ENCODE results near the gene GIGYF1.
"Not testable (repeated sequence)": the region's sequence is repeated elsewhere in the genome, so short reads cannot be mapped to it uniquely, and the experiment has no call there.

The GIGYF1 gene

GRCh38 chr7:100671353-100672327 lies 22.4 kb downstream of the GIGYF1 start:
- DNase-seq = no peak

GRCh38 chr7:100670074-100670473 lies 24.0 kb downstream of the GIGYF1 start:
- DNase-seq = no peak

- not testable (repeated sequence) for DNase-seq
These were observed 24.9 kb downstream of the GIGYF1 start for GRCh38 chr7:100669106-100669505.

- no peak for DNase-seq
These were observed 26.0 kb downstream of the GIGYF1 start for GRCh38 chr7:100668069-100668449.

- DNase-seq = no peak
These were observed 26.6 kb downstream of the GIGYF1 start for GRCh38 chr7:100667331-100668068.

- no peak for DNase-seq
These were observed 28.8 kb downstream of the GIGYF1 start for GRCh38 chr7:100665168-100665726.

GRCh38 chr7:100662194-100662776 lies 31.8 kb downstream of the GIGYF1 start:
- DNase-seq = not testable (repeated sequence)

- peak in 5 of 6 experiments; percentile 37 to 45 (median 39) for DNase-seq
These were observed 38.0 kb downstream of the GIGYF1 start, which contains the start of gene ACTL6B for GRCh38 chr7:100655908-100656674. Gene ACTL6B, minus strand, starts transcription at chr7:100656448. Its CDS starts 94 bp downstream, at chr7:100656354.

GRCh38 chr7:100654908-100655831 lies 38.9 kb downstream of the GIGYF1 start:
- no peak for DNase-seq

GRCh38 chr7:100649826-100650565 lies 44.1 kb downstream of the GIGYF1 start:
- DNase-seq = no peak

GRCh38 chr7:100642534-100642907 lies 51.5 kb downstream of the GIGYF1 start:
- no peak for DNase-seq

GRCh38 chr7:100641860-100642533 lies 52.1 kb downstream of the GIGYF1 start:
- DNase-seq = no peak

- no peak for DNase-seq
These were observed 52.6 kb downstream of the GIGYF1 start, which contains the start of gene TFR2 for GRCh38 chr7:100641463-100641859. Gene TFR2, minus strand, starts transcription at chr7:100641552. Its CDS starts 43 bp downstream, at chr7:100641509.

- DNase-seq = no peak
These were observed 53.3 kb downstream of the GIGYF1 start for GRCh38 chr7:100640517-100641440.

- DNase-seq = no peak
These were observed 54.0 kb downstream of the GIGYF1 start for GRCh38 chr7:100639995-100640516.

GRCh38 chr7:100632951-100633717 lies 60.9 kb downstream of the GIGYF1 start:
- DNase-seq = peak in 5 of 6 experiments; percentile 16 to 48 (median 47)

GRCh38 chr7:100630066-100630465 lies 64.0 kb downstream of the GIGYF1 start:
- no peak for DNase-seq

All from stimulated activated naive CD4-positive, alpha-beta T cell (primary cell).